GM12891 (cell line): ENCODE results near the gene CEP97.
"Not testable (repeated sequence)": the region's sequence is repeated elsewhere in the genome, so short reads cannot be mapped to it uniquely, and the experiment has no call there.

ENCODE experiments used
- POLR2A ChIP-seq: IDR thresholded peaks from 2 replicates; pipeline ENCODE4 v1.6.1; 2011; ENCODE audit warnings: low read depth, low read length, control low read depth
- POLR2AphosphoS5 ChIP-seq: IDR thresholded peaks from 2 replicates; pipeline ENCODE4 v1.6.1; 2011; ENCODE audit warnings: low read depth, low read length, control low read depth

DNA sequence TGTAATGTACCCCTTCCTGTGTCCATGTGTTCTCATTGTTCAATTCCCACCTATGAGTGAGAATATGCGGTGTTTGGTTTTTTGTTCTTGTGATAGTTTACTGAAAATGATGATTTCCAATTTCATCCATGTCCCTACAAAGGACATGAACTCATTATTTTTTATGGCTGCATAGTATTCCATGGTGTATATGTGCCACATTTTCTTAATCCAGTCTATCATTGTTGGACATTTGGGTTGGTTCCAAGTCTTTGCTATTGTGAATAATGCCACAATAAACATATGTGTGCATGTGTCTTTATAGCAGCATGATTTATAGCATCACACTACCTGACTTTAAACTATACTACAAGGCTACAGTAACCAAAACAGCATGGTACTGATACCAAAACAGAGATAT lies 21.5 kb downstream of the CEP97 start:
- not testable (repeated sequence) for TF ChIP-seq POLR2AphosphoS5, POLR2A
